Loucy (cell line): ENCODE results near the gene LINC01488.

ENCODE experiments used
- H2AFZ ChIP-seq: fragments of 200-600 bp; sonication (generic); 2 replicates; pipeline ENCODE4 v1.6.0; 2016; ENCODE audit warnings: antibody characterized with exemption, mild to moderate bottlenecking, low read length, moderate library complexity
- H3F3A ChIP-seq: fragments of 200-600 bp; 2 replicates; pipeline ENCODE4 v1.6.0; 2016; ENCODE audit warnings: antibody characterized with exemption, low read depth, mild to moderate bottlenecking
- H3K27me3 ChIP-seq: fragments of 200-600 bp; sonication (generic); 2 replicates; pipeline ENCODE4 v1.6.1; 2014; ENCODE audit warnings: low read length, mild to moderate bottlenecking; ENCODE audit not compliant: insufficient read depth, poor library complexity, severe bottlenecking
- H3K36me3 ChIP-seq: fragments of 200-600 bp; sonication (generic); 2 replicates; pipeline ENCODE4 v1.6.1; 2016; ENCODE audit warnings: low read length; ENCODE audit not compliant: insufficient read depth
- H3K4me1 ChIP-seq: fragments of 200-600 bp; sonication (generic); 2 replicates; pipeline ENCODE4 v1.5.1; 2014; ENCODE audit warnings: low read length, mild to moderate bottlenecking; ENCODE audit not compliant: insufficient read depth, poor library complexity, severe bottlenecking
- H3K4me2 ChIP-seq: fragments of 200-600 bp; sonication (generic); 2 replicates; pipeline ENCODE4 v1.6.0; 2014; ENCODE audit warnings: antibody characterized with exemption, low read length, low read depth, mild to moderate bottlenecking; ENCODE audit not compliant: poor library complexity, severe bottlenecking
- H3K4me3 ChIP-seq: fragments of 200-600 bp; sonication (generic); 2 replicates; pipeline ENCODE4 v1.5.1; 2014; ENCODE audit warnings: low read length, mild to moderate bottlenecking, mixed read lengths; ENCODE audit not compliant: poor library complexity, severe bottlenecking
- H3K79me2 ChIP-seq: fragments of 200-600 bp; sonication (generic); 2 replicates; pipeline ENCODE4 v1.6.1; 2014; ENCODE audit warnings: low read length; ENCODE audit not compliant: insufficient read depth
- H3K9ac ChIP-seq: fragments of 200-600 bp; sonication (generic); 2 replicates; pipeline ENCODE4 v1.6.0; 2014; ENCODE audit warnings: mild to moderate bottlenecking, low read depth, low read length, moderate library complexity; ENCODE audit not compliant: poor library complexity, severe bottlenecking
- H3K9me2 ChIP-seq: fragments of 200-600 bp; sonication (generic); replicated peaks from 2 replicates; pipeline ENCODE4 v1.6.1; 2016; ENCODE audit warnings: low read depth, low read length, mixed read lengths
- H3K9me3 ChIP-seq: fragments of 200-600 bp; sonication (generic); 2 replicates; pipeline ENCODE4 v1.6.1; 2014; ENCODE audit warnings: mild to moderate bottlenecking, antibody characterized with exemption, low read length, low read depth; ENCODE audit not compliant: insufficient read depth
- H4K20me1 ChIP-seq: fragments of 200-600 bp; sonication (generic); 2 replicates; pipeline ENCODE4 v1.6.0; 2014; ENCODE audit warnings: antibody characterized with exemption, low read length, mild to moderate bottlenecking; ENCODE audit not compliant: insufficient read depth, poor library complexity, severe bottlenecking
- EZH2phosphoT487 ChIP-seq: fragments of 200-600 bp; IDR thresholded peaks from 2 replicates; pipeline ENCODE4 v1.6.1; 2018; ENCODE audit warnings: antibody characterized with exemption, mild to moderate bottlenecking, moderate library complexity, borderline replicate concordance
- TF ChIP-seq, protein P1 (sequence below): fragments of 200-600 bp; sonication (generic); conservative IDR thresholded peaks from 2 replicates; pipeline ENCODE4 v1.5.1; 2014; ENCODE audit warnings: mild to moderate bottlenecking, antibody characterized with exemption, low read length

LINC01488 gene

DNA sequence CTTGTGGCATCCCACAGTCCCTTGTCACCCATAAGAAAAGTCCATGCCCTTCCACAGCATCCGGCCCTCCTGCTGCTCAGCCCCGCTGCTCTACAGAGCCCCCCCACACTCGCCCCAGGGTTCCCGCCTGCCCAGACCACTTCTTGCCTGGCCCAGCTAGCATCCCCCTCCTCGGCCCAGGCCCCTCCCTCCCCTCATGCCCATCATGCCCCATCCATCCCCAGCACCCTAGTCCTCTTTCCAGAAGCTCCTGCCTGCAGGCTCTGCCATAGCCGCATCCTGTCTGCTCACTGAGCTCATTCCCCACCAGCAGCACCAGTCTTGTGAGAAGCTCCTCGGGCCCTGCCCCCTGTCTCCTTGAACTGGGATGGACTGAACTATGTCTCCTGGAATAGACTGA lies 54.4 kb downstream of the LINC01488 start:
- TF ChIP-seq, protein P1, sequence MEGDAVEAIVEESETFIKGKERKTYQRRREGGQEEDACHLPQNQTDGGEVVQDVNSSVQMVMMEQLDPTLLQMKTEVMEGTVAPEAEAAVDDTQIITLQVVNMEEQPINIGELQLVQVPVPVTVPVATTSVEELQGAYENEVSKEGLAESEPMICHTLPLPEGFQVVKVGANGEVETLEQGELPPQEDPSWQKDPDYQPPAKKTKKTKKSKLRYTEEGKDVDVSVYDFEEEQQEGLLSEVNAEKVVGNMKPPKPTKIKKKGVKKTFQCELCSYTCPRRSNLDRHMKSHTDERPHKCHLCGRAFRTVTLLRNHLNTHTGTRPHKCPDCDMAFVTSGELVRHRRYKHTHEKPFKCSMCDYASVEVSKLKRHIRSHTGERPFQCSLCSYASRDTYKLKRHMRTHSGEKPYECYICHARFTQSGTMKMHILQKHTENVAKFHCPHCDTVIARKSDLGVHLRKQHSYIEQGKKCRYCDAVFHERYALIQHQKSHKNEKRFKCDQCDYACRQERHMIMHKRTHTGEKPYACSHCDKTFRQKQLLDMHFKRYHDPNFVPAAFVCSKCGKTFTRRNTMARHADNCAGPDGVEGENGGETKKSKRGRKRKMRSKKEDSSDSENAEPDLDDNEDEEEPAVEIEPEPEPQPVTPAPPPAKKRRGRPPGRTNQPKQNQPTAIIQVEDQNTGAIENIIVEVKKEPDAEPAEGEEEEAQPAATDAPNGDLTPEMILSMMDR, result no peak
- Histone ChIP-seq H3K9me2 (no peaks in the 10 kb centered on the region), H3K36me3 (no peaks in the 10 kb centered on the region), H3F3A (no peaks in the 10 kb centered on the region), H3K9ac (no peak overlapping the region), H3K9me3 (no peaks in the 10 kb centered on the region), H3K4me1 (no peaks in the 10 kb centered on the region), H4K20me1 (no peaks in the 10 kb centered on the region), H3K27me3 (no peaks in the 10 kb centered on the region), H3K79me2 (no peaks in the 10 kb centered on the region), H3K4me2 (no peak overlapping the region), H2AFZ (no peak overlapping the region), H3K4me3 (no peak overlapping the region)

DNA sequence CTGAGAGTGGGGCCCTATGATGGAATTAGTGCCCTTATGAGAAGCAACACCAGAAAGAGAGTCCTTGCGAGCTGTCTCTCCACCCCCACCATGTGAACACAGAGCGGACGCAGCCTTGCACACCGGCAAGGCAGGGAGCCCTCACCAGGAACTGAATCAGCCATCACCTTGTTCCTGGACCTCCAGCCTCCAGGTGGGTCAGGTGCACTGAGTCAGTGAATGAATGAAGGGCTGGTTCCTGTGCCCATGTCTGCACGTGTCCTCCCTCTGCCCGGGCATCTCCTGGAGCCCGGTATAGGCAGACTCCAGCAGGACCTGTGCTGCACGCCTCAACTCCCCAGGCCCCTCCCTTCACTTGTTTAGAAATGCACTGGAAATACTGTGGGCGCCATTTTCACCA lies 54.9 kb downstream of the LINC01488 start:
- Histone ChIP-seq H3K4me2 (no peak overlapping the region), H3K27me3 (no peaks in the 10 kb centered on the region), H3K9ac (no peak overlapping the region), H3K9me2 (no peaks in the 10 kb centered on the region), H3K4me3 (no peak overlapping the region), H3K79me2 (no peaks in the 10 kb centered on the region), H3K36me3 (no peaks in the 10 kb centered on the region), H2AFZ (no peak overlapping the region), H3K4me1 (no peaks in the 10 kb centered on the region), H3K9me3 (no peaks in the 10 kb centered on the region), H3F3A (no peaks in the 10 kb centered on the region), H4K20me1 (no peaks in the 10 kb centered on the region)
- TF ChIP-seq, protein P1, result no peak

DNA sequence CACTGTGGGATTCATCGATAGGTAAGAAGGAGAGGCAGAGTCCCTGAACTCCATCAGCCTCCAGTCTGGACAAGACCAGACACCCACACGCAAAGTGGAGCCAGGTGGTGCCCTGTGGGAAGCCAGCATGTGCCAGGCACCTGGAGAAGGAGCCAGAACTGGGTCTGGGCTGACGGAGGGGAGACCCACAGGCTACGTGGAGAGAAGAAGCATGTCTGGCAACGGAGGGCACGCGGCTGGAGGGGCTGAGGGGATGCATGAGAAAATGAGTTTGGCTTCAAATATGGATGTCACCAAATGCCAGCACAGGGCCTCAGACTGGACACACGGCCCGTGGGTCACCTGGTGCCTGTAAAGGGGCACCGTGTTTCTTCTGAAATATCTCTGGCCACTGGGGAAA lies 55.7 kb downstream of the LINC01488 start:
- no peak overlapping the region for H3K4me3 ChIP-seq
- H3K9me3 ChIP-seq, result no peaks in the 10 kb centered on the region
- no peaks in the 10 kb centered on the region for H3K36me3 ChIP-seq
- no peaks in the 10 kb centered on the region for H4K20me1 ChIP-seq
- H2AFZ ChIP-seq, result no peak overlapping the region
- no peaks in the 10 kb centered on the region for H3F3A ChIP-seq
- TF ChIP-seq EZH2phosphoT487, result no peak
- TF ChIP-seq, protein P1, result no peak
- H3K4me1 ChIP-seq, result no peaks in the 10 kb centered on the region
- no peaks in the 10 kb centered on the region for H3K9me2 ChIP-seq
- H3K9ac ChIP-seq, result no peak overlapping the region
- no peak overlapping the region for H3K4me2 ChIP-seq
- no peaks in the 10 kb centered on the region for H3K27me3 ChIP-seq
- H3K79me2 ChIP-seq, result no peaks in the 10 kb centered on the region
